GM20000 (cell line): ENCODE data around the gene JPT1.
"Not testable (repeated sequence)": the region's sequence is repeated elsewhere in the genome, so short reads cannot be mapped to it uniquely, and the experiment has no call there.

ENCODE experiments used
- DNase-seq: peaks from one replicate; pipeline ENCODE4 v3.0.0; 2012; ENCODE audit warnings: low spot score
- TF ChIP-seq, protein P1 (sequence below): IDR thresholded peaks from 2 replicates; pipeline ENCODE4 v1.5.1; 2012; ENCODE audit warnings: mild to moderate bottlenecking, control low read depth; ENCODE audit errors: extremely low read depth, missing control alignments

JPT1 gene

GRCh38 chr17:75131278-75132017, 22.9 kb downstream of the JPT1 start, which contains the start of gene NT5C:
Gene NT5C, minus strand, starts transcription at chr17:75131742. Its CDS starts 35 bp downstream, at chr17:75131707.
- peak; percentile 95 for DNase-seq
- TF ChIP-seq, protein P1, sequence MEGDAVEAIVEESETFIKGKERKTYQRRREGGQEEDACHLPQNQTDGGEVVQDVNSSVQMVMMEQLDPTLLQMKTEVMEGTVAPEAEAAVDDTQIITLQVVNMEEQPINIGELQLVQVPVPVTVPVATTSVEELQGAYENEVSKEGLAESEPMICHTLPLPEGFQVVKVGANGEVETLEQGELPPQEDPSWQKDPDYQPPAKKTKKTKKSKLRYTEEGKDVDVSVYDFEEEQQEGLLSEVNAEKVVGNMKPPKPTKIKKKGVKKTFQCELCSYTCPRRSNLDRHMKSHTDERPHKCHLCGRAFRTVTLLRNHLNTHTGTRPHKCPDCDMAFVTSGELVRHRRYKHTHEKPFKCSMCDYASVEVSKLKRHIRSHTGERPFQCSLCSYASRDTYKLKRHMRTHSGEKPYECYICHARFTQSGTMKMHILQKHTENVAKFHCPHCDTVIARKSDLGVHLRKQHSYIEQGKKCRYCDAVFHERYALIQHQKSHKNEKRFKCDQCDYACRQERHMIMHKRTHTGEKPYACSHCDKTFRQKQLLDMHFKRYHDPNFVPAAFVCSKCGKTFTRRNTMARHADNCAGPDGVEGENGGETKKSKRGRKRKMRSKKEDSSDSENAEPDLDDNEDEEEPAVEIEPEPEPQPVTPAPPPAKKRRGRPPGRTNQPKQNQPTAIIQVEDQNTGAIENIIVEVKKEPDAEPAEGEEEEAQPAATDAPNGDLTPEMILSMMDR = peak; percentile 85

DNA sequence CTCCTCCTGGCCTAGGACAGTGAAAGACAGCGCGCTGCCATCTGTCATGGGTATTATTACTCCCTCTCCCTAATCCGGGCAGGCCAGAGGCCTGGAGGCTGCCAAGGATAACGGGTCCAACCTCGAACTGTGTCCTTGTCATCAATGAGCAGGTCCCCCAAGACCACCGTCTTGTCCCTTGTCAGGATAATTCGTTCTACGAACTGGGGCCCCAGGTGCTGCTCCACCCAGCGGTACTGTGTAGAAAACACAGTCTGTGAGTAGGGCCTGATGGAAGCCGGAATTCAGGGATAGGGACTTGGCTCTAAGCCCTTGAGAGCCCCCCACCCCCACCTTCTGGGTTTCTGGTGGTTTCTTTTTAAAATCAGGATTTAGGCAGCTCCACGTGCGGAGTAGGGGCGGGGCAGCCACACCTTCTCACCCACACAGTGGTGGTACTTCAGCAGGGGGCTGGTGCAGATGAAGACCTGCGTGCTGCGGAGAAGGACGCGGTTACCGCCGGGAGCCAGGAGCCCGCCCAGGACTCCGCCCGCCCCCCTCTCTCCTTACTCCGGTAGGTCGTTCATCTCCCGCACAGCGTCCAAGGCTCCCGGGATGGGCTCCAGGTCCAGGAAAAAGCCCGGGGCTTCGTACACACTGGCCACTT, 23.6 kb downstream of the JPT1 start:
- DNase-seq = peak; percentile 76
- TF ChIP-seq, protein P1 = peak; percentile 71

DNA sequence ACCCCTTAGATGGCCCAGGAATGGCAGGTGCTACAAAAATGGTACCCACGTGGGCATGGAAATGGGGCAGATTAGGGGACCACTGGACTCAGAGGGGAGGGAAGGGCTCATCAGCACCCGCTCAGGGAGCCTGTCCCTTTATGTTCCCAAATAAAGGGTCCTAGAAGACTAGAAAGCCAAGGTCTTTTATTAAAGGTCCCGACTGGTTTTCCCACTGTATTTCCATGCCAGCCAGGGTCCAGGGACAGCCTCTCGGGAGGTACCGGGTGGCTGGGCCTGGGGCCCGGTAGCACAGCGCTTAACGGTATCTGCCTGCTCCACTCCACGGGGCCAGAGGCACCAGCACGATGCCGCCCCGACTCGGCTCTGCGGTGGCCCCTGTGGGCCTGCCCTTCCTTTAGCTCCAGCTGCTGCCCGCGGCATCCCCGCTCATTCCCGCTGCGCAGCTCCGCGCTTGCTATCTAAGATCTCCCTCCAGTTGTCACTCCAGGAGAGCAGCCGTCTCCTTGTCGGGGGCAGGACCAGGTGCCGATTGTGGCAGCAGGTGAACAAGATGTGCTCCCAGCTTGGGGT, 24.2 kb downstream of the JPT1 start:
- TF ChIP-seq, protein P1 = no peak
- no peak for DNase-seq

DNA sequence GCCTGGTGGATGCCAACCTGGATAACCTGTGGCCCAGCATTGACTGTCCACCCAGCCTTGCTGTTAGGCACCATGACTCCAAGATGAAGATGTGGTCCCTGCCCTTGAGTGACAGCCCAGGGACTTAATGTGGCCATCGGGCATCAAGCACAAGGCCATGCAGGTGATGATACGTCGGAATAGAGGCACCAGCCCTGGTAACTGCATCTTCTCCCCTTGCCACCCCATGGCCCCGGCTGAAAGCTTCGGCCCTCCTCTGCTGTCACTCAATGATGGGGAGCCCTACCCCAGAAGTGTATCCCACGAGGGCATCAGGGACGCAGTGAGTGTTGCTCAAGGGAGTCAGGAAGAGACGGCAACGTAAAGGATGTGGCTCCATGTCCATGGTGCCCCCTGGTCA, 24.7 kb downstream of the JPT1 start:
- TF ChIP-seq, protein P1 = no peak
- no peak for DNase-seq

GRCh38 chr17:75128694-75129505, 25.4 kb downstream of the JPT1 start:
- TF ChIP-seq, protein P1 = no peak

DNA sequence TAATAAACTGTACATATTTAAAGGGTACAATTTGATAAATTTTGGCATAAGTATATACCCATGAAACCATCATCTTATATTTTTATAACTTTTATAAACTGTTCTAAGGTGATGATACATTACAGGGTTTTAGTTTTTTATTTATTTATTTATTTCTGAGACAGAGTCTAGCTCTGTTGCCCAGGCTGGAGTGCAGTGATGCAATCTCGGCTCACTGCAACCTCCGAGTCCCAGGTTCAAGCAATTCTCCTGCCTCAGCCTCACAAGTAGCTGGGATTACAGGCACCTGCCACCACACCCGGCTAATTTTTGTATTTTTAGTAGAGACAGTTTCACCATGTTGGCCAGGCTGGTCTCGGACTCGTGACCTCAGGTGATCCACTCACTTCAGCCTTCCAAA, 26.4 kb downstream of the JPT1 start:
- DNase-seq = not testable (repeated sequence)

More at GRCh38 chr17:75128694-75129505, 25.4 kb downstream of the JPT1 start:
- no peak for DNase-seq

- TF ChIP-seq, protein P1 = no peak
- DNase-seq = no peak
These were observed 27.4 kb downstream of the JPT1 start for GRCh38 chr17:75126954-75127353.
